HUES6 (cell line): ENCODE measurements around the gene SLC51B.
"Not testable (repeated sequence)": the region's sequence is repeated elsewhere in the genome, so short reads cannot be mapped to it uniquely, and the experiment has no call there.

Source experiments
- H3K27ac ChIP-seq: 2 replicates; pipeline ENCODE4 v1.7.0; 2013; ENCODE audit warnings: low read depth, mild to moderate bottlenecking, low read length, inconsistent platforms
- H3K27me3 ChIP-seq: 2 replicates; pipeline ENCODE4 v1.6.1; 2013; ENCODE audit warnings: low read length; ENCODE audit not compliant: control insufficient read depth, insufficient read depth
- H3K36me3 ChIP-seq: 2 replicates; pipeline ENCODE4 v1.6.1; 2013; ENCODE audit warnings: low read length; ENCODE audit not compliant: control insufficient read depth, insufficient read depth
- H3K4me1 ChIP-seq: 2 replicates; pipeline ENCODE4 v1.6.1; 2013; ENCODE audit warnings: low read length; ENCODE audit not compliant: control insufficient read depth, insufficient read depth
- H3K4me3 ChIP-seq: 2 replicates; pipeline ENCODE4 v1.5.1; 2013; ENCODE audit warnings: low read depth, low read length
- H3K9ac ChIP-seq: one replicate; pipeline ENCODE4 v1.6.1; 2013; ENCODE audit warnings: mild to moderate bottlenecking, low read length
- H3K9me3 ChIP-seq: 2 replicates; pipeline ENCODE4 v1.6.1; 2013; ENCODE audit warnings: low read depth, low read length; ENCODE audit not compliant: control insufficient read depth, insufficient read depth

SLC51B gene

GRCh38 chr15:65094294-65094995 is 49.3 kb downstream of the SLC51B start:
- Histone ChIP-seq H3K9me3 (no peaks in the 10 kb centered on the region), H3K27ac (no peak overlapping the region), H3K36me3 (peaks cover 19% of the 10 kb centered on the region), H3K4me3 (no peak overlapping the region), H3K27me3 (no peaks in the 10 kb centered on the region), H3K4me1 (0 out of 2 replicates have a peak, but pooled peaks cover under 1% of the 10 kb centered on the region), H3K9ac (no peak overlapping the region)

GRCh38 chr15:65095011-65095746 is 50.0 kb downstream of the SLC51B start:
- no peaks in the 10 kb centered on the region for H3K27me3 ChIP-seq
- no peak overlapping the region for H3K9ac ChIP-seq
- H3K9me3 ChIP-seq = no peaks in the 10 kb centered on the region
- H3K27ac ChIP-seq = no peak overlapping the region
- H3K4me1 ChIP-seq = no peaks in the 10 kb centered on the region
- no peak overlapping the region for H3K4me3 ChIP-seq
- peaks cover 21% of the 10 kb centered on the region for H3K36me3 ChIP-seq

DNA sequence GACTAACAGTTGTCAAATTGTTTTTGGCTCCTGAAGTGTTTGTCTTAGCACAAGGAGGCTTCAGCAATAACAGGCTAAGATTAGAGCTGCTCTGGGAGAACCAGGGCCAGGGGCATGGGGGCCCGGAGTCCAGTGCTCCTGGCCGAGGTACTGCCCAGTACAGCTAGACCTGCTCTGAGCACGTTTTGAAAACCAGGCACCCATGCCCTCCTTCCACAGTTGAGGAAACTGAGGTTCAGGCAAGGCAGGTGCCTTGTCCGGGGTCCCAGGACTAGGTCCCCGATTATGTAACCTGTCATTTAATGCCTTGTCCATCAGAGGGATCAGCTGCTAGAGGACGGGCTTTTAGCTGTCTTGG is 50.5 kb downstream of the SLC51B start:
- no peaks in the 10 kb centered on the region for H3K9me3 ChIP-seq
- H3K27ac ChIP-seq = no peak overlapping the region
- H3K36me3 ChIP-seq = peaks cover 27% of the 10 kb centered on the region
- H3K4me3 ChIP-seq = no peak overlapping the region
- no peaks in the 10 kb centered on the region for H3K4me1 ChIP-seq
- H3K9ac ChIP-seq = no peak overlapping the region
- H3K27me3 ChIP-seq = no peaks in the 10 kb centered on the region

GRCh38 chr15:65096481-65097385 is 51.5 kb downstream of the SLC51B start:
- no peaks in the 10 kb centered on the region for H3K4me1 ChIP-seq
- H3K36me3 ChIP-seq = peaks cover 28% of the 10 kb centered on the region
- H3K9ac ChIP-seq = no peak overlapping the region

DNA sequence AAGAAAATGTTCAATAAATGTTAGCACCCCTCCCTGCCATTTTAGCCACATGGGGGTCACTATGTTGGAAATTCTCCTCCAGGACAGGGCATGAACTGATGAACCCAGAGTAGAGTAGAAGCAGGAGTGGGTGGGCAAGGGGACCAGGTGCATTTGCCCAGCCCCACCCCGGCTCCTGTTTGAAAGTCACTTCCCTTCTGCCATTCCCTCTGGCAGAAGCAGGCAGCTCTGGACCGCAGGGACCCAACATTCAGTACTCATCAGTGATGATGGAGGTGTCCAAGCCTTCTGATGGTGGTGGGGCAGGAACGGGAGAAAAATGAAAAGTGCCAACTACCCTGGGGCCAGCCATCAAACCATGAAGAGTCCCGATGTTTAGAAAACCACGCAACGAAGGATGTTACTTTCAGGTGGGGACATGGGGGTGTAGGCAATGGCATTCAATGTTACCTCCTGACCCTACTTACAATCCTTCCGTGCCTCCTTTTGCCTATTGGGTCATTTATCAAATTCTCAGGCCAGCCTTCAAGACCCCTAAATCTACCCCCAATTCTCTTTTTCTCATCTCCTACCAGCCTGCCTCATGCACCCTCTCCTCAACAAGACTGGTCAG is 52.6 kb downstream of the SLC51B start:
- no peaks in the 10 kb centered on the region; the same call in 1 of the 2 replicates for H3K27me3 ChIP-seq
- no peaks in the 10 kb centered on the region; the same call in 1 of the 2 replicates for H3K4me1 ChIP-seq
- H3K36me3 ChIP-seq = peaks cover 28% of the 10 kb centered on the region
- H3K27ac ChIP-seq = no peak overlapping the region
- H3K9me3 ChIP-seq = no peaks in the 10 kb centered on the region
- H3K9ac ChIP-seq = no peak overlapping the region
- no peak overlapping the region for H3K4me3 ChIP-seq

More at GRCh38 chr15:65096481-65097385, 51.5 kb downstream of the SLC51B start:
- no peak overlapping the region for H3K27ac ChIP-seq
- H3K9me3 ChIP-seq = no peaks in the 10 kb centered on the region
- no peaks in the 10 kb centered on the region for H3K27me3 ChIP-seq
- no peak overlapping the region for H3K4me3 ChIP-seq

DNA sequence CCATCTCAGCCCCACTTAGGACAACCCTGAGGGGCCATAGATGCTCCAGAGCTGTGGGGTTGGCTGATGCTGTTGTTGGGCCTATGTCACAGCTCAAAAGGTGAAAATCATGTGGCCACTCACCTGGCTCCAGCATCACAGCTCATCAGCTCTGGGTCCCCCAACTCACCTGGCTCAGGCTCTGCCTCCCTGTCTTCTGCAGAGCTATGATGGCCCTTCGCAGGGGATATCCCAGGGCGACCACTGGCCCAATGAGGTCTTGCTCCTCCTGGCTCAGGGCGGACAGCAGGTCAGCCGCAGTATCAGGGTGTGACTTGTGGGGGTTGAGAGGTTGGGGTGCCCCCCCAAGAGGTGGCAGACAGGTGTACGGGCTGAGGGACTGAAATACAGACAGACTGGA is 54.1 kb downstream of the SLC51B start:
- Histone ChIP-seq H3K4me3 (no peak overlapping the region), H3K4me1 (no peaks in the 10 kb centered on the region; the same call in 1 of the 2 replicates), H3K27ac (no peak overlapping the region), H3K9ac (no peak overlapping the region), H3K36me3 (peaks cover 28% of the 10 kb centered on the region), H3K9me3 (no peaks in the 10 kb centered on the region), H3K27me3 (no peaks in the 10 kb centered on the region; the same call in 1 of the 2 replicates)

- not testable (repeated sequence) for H3K9ac ChIP-seq, H3K4me3 ChIP-seq, H3K27ac ChIP-seq, H3K9me3 ChIP-seq, H3K27me3 ChIP-seq, H3K4me1 ChIP-seq
- H3K36me3 ChIP-seq = peaks cover 28% of the 10 kb centered on the region
These were observed 54.6 kb downstream of the SLC51B start for GRCh38 chr15:65099801-65100200.

GRCh38 chr15:65100442-65100841 is 55.3 kb downstream of the SLC51B start:
- Histone ChIP-seq H3K4me3 (no peak overlapping the region), H3K27ac (no peak overlapping the region), H3K27me3 (no peaks in the 10 kb centered on the region; the same call in 1 of the 2 replicates), H3K9me3 (no peaks in the 10 kb centered on the region), H3K9ac (no peak overlapping the region), H3K4me1 (no peaks in the 10 kb centered on the region; the same call in 1 of the 2 replicates), H3K36me3 (peaks cover 30% of the 10 kb centered on the region)

- no peaks in the 10 kb centered on the region; the same call in 1 of the 2 replicates for H3K4me1 ChIP-seq
- no peak overlapping the region for H3K9ac ChIP-seq
- peak overlapping the region; percentile 48; the same call in 1 of the 2 replicates for H3K4me3 ChIP-seq
- H3K36me3 ChIP-seq = peaks cover 33% of the 10 kb centered on the region
- no peak overlapping the region for H3K27ac ChIP-seq
- H3K27me3 ChIP-seq = no peaks in the 10 kb centered on the region; the same call in 1 of the 2 replicates
- H3K9me3 ChIP-seq = no peaks in the 10 kb centered on the region
These were observed 56.3 kb downstream of the SLC51B start for GRCh38 chr15:65101411-65101890.
